HG03060 (cell line): ENCODE data around the gene PPP2R2B.
"Not testable (repeated sequence)": the region's sequence is repeated elsewhere in the genome, so short reads cannot be mapped to it uniquely, and the experiment has no call there.

ENCODE experiments used
- ATAC-seq: cut with Tn5 transposase; IDR thresholded peaks from one replicate; pipeline ENCODE4 v1.9.1; 2021; ENCODE audit warnings: low read depth, moderate number of reproducible peaks; ENCODE audit not compliant: unreplicated experiment

Gene PPP2R2B

DNA sequence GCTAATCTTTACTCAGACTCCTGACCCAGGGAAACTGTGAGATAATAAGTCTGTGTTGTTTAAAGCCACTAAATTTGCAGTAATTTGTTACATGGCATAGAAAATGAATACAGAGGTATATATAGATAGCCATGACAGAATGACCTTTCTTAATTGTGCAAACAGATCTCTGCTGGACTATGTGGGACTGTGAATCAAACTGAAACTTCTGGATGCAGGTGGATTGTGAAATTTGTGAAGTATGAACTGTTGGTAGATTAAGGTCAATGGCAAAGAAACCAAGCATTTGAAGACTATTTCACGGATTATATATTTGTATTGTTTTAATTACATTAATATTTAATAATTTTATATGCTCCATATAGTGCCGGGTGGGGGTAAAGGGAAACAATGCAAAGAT is 310.4 kb downstream of the PPP2R2B start:
- ATAC-seq: no peak

DNA sequence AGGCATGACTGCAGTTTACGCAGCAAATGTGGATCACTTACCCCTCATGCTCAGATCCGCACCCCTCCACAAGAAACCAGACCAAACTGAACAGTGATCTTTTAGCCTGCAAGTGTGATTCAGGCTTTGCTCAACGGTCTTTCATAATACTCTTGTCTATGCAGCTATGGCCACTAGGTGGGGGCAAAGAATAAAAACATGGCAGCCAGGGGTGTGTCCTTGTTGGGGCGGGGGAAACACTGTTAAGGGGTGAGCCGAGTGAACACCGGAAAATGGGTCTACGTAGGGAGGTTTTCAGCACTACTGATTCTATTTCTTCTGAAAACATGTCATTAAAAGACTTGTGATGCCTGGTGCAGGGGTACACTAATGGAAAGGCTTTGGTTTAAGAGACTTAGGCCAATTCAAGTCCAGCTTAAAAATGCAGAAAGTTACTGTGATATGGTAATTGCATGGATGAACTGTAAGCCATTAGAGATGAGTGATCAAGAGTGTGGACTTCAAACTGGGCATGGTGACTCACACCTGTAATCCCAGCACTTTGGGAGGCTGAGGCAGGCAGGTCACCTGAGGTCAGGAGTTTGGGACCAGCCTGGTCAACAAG is 312.7 kb downstream of the PPP2R2B start:
- ATAC-seq: peak; percentile 65

DNA sequence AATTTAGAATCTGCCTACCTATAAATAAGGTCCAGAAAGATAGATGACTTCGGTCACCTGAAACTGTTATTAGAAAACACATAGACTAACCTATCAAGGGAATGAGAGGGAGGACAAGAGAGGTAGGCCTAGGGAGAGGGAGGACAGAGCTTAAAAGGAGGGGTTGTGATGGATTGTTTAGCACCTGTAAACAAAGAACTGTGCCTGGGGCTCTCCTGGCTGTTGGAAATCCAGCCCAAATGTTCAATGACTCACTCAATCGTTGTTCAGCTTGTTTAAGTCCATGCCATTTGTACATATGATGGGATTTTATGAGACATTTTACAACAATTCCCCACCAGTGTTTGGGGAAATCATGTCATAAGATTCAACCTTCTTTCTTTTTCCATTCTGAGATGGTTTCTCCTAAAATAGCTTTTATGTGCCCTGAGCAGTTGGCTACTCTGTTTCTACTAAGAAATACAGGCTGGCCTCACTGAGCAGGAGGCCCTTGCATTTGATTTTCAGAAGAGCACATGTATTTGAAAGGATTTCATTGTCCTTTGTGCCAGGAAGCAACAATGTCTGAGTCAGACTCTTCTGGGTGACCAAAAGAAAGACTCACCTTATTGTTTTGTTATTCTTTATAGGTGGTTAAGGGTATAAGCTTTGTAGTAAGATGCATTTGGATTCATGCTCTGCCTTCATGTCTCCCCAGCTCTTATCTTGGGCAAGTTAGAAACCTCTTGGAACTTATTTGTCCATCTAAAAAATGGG is 314.4 kb downstream of the PPP2R2B start:
- no peak for ATAC-seq

DNA sequence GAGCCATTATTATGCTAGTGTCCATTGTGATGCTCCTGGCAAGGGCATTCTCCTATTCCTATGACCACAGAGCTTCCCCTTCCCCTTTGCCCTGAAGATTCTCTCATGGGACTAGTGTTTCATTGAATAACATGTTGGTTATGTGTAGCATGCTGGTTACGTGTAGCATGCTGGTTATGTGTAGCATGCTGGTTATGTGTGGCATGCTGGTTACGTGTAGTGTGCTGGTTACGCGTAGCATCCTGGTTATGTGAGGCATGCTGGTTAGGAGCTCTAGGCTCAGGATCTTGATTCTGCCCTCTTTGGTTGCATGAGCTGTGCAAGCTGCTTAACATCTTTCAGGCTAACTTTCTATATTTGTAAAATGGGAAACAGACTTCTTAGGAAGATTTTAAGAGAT is 316.1 kb downstream of the PPP2R2B start:
- ATAC-seq: no peak

DNA sequence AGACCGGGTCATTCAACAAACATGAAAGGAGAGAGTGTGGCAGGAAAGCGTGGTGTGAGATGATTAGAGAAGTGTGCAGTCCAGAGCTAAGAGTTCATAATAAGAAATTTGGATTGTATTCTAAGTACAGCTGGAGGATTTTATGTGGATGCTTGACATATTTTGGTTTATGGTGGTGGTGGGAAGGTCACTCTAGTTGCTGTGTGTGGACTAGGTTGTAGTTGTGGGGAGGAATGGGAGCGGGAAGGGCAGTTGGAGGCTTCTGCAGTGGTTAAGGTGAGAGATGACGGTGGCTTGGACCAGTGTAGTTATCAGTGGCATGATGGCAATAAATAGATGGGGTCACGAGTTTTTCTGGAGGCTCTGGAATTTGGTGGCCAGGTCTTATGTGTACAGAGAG is 316.8 kb downstream of the PPP2R2B start:
- no peak for ATAC-seq

DNA sequence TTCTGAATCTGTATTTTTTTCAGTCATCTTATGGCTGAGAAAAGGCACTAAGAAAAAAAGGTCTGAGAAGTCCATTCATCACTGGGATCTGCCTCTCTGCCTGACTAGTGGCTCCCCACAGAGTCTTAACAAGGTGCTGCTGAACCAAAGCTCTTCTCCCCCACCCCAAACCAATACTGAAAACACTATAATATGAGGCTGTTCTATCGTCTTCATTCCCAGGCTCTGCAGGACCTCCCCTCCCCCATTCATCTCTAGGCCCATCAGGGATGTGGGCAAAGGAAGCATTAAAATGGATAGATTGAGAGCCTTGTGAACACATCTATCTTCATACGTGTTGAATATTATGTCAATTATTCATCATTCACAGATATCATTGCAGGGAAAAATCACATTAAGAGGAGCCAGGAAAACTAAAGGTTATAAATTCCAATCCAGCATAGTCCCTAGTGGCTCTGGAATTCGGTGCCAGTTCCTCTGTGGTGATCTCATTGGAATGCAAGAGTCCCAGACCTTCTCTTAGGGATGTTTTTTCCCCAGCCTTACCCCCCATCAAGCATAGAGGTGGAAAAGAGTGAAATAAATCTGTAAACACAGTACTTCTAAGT is 318.2 kb downstream of the PPP2R2B start:
- no peak for ATAC-seq

DNA sequence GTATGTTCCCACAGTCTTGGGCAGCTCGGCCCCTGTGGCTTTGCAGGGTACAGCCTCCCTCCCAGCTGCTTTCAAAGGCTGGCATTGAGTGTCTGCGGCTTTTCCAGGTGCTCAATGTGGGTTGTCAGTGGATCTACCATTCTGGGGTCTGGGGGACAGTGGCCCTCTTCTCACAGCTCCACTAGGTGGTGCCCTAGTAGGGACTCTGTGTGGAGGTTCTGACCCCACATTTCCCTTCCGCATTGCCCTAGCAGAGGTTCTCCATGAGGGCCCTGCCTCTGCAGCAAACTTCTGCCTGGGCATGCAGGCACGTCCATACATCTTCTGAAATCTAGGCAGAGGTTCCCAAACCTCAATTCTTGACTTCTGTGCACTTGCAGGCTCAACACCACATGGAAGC is 321.7 kb downstream of the PPP2R2B start:
- not testable (repeated sequence) for ATAC-seq

DNA sequence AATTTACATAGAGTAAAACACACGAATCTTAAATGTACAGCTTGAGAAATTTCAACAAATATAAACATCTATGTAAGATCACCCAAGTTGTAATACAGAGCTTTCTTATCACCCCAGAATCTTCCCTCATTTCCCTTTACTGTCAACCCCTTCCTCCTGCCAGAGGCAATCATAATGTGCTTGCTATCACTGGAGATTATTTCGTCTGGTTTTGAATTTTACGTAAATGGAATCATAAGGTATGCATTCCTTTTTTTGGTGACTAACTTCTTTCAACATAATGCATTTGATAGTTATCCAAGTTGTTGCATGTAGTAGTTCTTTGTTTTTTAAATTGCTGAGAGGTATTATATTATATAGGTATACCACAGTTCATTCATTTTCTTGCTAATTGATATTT is 325.1 kb downstream of the PPP2R2B start:
- no peak for ATAC-seq

DNA sequence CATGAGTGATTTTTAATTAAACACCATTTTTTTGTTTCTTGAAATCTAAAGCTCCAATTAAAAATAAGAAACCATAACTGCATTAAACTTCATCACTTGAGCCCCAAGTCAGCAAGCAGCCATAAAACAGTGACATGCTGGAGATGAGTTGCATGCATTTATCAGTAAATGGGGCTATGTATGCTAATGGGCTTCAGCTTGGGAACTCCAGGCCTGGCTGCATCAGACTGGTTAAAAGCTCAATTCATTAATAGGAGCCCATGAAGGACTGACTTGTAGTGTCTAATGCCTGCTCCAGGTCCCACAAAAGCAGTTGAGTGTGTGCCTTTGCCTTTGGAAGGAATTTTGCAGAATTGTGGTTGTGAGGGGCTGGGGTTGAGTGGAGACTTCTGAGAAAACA is 328.9 kb downstream of the PPP2R2B start:
- ATAC-seq: no peak

DNA sequence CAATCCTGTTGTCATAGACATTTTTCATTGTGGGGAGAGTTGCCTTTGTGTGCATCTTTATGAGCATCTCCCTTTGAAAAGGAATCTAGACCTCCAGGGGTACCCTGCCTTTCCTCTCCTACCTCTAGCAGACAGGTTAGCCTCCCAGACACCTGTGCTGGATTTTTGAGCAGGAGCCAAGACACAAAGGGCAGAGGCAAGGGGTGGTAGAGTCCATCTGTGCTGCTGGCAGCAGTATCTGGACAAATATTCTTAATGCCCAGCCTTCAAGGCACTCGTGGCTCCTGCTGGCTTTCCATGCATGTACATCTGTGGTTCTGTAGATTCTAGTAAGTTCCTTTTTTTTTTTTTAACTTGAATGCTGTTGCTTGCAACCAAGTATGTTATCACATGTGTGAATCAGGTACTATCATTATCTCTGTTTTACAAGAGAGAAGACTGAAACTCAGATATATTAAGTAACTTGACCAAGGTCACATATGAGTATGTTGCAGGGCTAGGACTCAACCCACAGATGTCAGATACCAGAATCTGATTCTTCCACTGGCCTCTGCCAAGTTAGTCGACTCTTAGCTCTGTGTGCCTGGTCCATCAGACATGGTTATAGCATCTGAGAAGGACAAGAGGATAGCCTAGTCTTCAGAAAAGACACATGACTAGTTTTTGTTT is 329.6 kb downstream of the PPP2R2B start:
- ATAC-seq: no peak

DNA sequence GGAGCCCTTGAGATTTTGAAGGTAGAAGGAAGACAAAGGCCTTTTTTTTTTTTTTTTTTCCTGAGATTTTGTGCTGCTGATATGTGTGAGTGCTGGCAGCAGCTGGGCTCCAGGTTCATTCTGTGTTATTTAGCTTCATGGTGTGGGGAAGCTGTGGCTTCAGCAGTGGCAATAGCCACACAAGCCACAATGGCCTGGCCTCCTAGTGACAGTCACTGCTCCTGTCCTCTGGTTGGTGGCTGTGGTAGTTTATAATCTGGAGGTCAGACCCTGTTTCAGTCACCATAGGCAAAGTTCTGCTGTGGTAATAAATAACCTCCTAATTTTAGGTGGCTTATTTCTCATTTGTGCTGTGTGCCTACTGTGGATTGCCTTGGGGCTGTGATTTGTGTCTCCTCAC is 334.3 kb downstream of the PPP2R2B start:
- ATAC-seq: no peak

DNA sequence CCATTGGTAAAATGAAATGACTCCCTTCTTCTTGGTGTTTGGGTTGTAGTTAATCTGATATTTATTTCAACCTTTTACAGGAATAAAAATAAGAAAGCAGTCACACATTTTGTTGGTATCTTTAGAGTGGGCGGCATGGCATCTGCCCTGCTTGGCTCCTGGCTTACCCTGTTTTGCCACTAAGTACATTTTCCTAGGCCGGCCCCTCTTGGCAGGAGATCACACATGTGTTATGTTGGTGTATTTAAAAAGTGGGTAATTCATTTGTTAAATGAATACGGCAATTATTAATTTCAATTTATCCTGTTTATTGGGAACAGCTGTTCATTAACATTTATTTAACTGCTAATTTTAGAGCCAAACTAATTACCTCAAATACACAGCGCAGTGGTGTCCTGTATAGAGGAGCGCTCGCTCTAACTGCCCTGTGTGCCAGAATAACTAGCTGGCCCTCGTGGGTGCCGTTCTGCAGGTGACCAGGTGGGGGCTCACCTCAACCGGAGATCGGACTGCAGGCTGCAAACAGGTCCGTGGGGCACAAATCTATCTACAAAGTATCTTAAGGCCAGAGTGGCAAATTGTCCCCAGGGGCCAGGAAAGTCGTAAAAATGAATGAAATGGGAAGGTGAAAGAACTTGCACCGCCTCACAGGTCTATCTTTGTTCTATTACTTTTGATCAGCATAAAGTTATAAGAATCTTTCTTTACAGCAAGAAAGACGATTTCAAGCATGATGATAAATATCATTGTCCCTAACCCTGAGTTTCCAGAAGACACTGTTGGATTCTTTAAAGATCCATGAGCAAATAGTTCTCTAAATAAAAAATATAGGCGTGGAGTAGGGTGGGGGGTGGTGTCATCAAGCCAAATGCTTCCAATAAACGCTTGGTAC is 336.4 kb downstream of the PPP2R2B start:
- peak; percentile 88 for ATAC-seq

DNA sequence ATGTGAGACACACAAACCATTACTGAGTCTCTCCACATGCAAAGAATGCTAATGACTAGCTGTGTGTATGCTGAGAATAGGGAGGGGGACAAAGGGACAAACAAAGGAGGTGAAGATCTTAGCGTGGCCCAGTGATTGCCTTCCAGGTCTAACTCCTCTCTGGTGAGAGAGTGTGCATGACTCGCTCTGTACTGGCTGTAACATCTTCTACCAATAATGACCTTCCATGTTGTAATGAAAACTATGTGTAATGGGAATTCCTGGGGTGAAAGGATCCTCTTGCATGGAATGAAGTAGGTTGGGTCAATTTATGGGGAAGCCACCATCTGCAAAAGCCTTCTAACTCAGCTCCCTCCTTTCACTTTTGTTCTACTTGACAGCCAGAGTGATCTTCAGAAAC is 338.1 kb downstream of the PPP2R2B start:
- ATAC-seq: no peak

DNA sequence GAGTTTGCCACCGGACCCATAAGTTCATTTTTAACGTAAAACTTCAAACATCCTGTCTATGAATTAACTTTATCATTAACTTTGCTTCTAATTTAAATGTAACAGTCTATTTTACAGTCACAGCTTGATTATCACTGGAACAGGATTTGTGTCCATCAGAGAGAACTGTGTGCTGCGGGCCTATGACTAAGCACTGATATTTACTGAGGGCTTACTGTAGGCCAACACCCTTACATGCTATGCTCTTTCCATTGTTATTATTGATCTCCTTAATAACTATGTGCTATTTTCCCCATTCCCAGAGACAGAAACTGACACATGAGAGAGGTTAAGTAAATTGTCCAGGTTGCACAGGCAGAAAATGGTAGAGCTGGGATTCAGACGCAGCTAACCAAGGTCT is 338.6 kb downstream of the PPP2R2B start:
- no peak for ATAC-seq

DNA sequence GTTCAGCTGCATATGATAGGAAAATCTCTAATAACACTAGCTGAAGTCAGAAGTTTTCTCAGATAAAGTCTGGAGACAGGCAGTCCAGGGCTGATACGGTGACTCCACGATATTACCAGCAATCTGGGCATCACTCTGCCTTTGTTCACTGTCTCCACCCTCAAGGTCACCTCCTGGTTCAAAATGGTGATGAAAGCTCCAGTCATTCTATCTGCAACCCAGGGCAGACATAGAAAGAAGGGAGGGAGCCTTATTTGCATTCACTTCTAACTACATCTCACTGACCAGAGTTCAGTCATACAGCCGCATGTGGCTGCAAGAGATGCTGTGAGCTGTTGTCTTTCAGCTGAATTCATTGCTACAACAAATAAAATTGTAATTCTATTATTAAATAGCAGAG is 340.1 kb downstream of the PPP2R2B start:
- no peak for ATAC-seq

DNA sequence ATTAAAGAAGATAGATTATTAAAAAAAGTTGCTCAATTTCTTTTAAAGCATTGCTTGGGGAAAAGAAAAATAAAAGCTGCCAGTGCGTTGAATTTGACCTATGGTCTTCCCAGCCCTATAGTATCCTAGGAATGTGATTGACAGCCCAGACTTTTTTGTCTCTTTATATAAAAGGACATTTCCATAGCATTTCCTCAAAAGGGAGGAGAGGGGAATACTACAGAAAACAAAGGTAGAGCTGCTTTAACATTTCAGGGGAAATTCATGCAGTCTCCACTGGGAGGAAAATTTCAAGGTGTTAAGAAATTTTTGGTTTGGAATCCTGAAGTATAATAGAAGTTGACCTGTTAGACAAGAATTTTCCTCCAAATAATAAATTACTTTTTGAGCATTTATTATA is 344.7 kb downstream of the PPP2R2B start:
- no peak for ATAC-seq

DNA sequence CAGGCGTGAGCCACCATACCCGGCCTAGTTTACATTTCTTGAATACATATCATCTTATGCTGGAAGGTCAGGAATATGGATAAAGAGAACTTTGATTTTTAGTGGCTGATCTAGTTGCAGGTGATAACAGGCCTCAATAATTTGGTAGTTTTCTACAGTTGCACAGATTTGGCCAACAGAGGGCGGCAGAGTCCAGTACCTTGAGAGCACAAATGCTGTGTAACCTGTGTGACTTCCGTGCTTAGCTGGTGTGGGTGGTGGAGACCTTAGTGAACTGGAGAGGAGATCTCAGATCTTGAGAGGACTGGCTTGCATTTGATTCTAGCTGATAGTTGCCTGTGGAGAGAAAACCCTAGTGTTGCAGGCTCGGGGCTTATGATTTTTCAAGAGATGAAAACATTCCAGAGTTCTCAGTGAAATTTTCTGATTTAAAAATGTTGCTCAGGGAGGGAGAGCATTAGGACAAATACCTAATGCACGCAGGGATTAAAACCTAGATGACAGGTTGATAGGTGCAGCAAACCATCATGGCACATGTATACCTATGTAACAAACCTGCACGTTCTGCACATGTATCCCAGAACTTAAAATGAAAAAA is 345.2 kb downstream of the PPP2R2B start:
- ATAC-seq: peak; percentile 97
